Thoracic aorta (tissue), 2 donors: ENCODE data around the gene KIRREL3. TPM values are rescaled to one million over a fixed set of nuclear protein-coding genes. Genes with fewer than 3 reads are reported as not detected.

Experiments
- ATAC-seq: fragments of 150-250 bp; one replicate; pipeline ENCODE4 v1.8.0; 2017; ENCODE audit warnings: low read depth; ENCODE audit not compliant: insufficient number of reproducible peaks, low FRiP score
- DNase-seq: peaks from one replicate; pipeline ENCODE4 v3.0.0-alpha.2; 2020; ENCODE audit warnings: low spot score
- H3K27ac ChIP-seq, 2 donors: fragments of 200-600 bp; sonication (generic); 1 replicate in 1 of 2; 2 replicates in 1 of 2; pipeline ENCODE4 v1.5.1; 2016; ENCODE audit warnings: mild to moderate bottlenecking in 2 of 2, moderate library complexity in 2 of 2
- H3K27me3 ChIP-seq: fragments of 200-600 bp; sonication (generic); replicated peaks from 2 replicates; pipeline ENCODE4 v1.6.0; 2016; ENCODE audit warnings: mild to moderate bottlenecking; ENCODE audit not compliant: insufficient read depth
- H3K36me3 ChIP-seq: fragments of 200-600 bp; sonication (generic); one replicate; pipeline ENCODE4 v1.5.1; 2016
- H3K4me1 ChIP-seq, 2 donors: fragments of 200-600 bp; sonication (generic); 1 replicate in 1 of 2; 2 replicates in 1 of 2; pipeline versions ENCODE4 v1.5.1 to v1.6.0; 2016; ENCODE audit warnings: low read depth in 2 of 2, mild to moderate bottlenecking in 1 of 2; ENCODE audit not compliant: control insufficient read depth in 1 of 2
- H3K4me3 ChIP-seq: fragments of 200-600 bp; sonication (generic); 2 replicates; pipeline ENCODE4 v1.5.1; 2016; ENCODE audit warnings: mild to moderate bottlenecking
- H3K9me3 ChIP-seq: fragments of 200-600 bp; sonication (generic); 2 replicates; pipeline ENCODE4 v1.5.1; 2016
- CTCF ChIP-seq: fragments of 200-600 bp; sonication (generic); IDR thresholded peaks from one replicate; pipeline ENCODE4 v1.5.1; 2019; ENCODE audit warnings: antibody characterized with exemption
- total RNA-seq, 2 donors: library from RNA; depleted of rRNA; stranded (reverse); fragments of >200 nt; gene quantifications; one replicate each; pipeline versions ENCODE4 v1.1.0 to v1.2.3, GENCODE V29; 2016

KIRREL3 gene
- total RNA-seq, 2 donors from 2014 or later, result not detected

- Histone ChIP-seq H3K27me3 (no peaks in the 10 kb centered on the region), H3K4me3 (no peak overlapping the region), H3K27ac (no peak overlapping the region), H3K36me3 (no peaks in the 10 kb centered on the region), H3K4me1 (no peaks in the 10 kb centered on the region), H3K9me3 (no peaks in the 10 kb centered on the region)
- no peak for ATAC-seq
- no peak for TF ChIP-seq CTCF
- DNase-seq, result no peak
Observed at GRCh38 chr11:126904520-126904919, 96.0 kb downstream of the KIRREL3 start.

GRCh38 chr11:126901783-126902182 lies 98.8 kb downstream of the KIRREL3 start:
- no peak for DNase-seq
- Histone ChIP-seq H3K4me1 (no peaks in the 10 kb centered on the region), H3K27me3 (no peaks in the 10 kb centered on the region), H3K4me3 (no peak overlapping the region), H3K36me3 (no peaks in the 10 kb centered on the region), H3K9me3 (no peaks in the 10 kb centered on the region), H3K27ac (no peak overlapping the region)
- no peak for TF ChIP-seq CTCF
- no peak for ATAC-seq

GRCh38 chr11:126899961-126900748 lies 100.4 kb downstream of the KIRREL3 start:
- DNase-seq, result no peak
- Histone ChIP-seq H3K36me3 (no peaks in the 10 kb centered on the region), H3K27me3 (no peaks in the 10 kb centered on the region), H3K4me3 (no peak overlapping the region), H3K9me3 (no peaks in the 10 kb centered on the region), H3K27ac (no peak overlapping the region), H3K4me1 (no peaks in the 10 kb centered on the region)
- TF ChIP-seq CTCF, result no peak
- no peak for ATAC-seq

GRCh38 chr11:126898802-126899201 lies 101.8 kb downstream of the KIRREL3 start:
- H3K27ac ChIP-seq, result no peak overlapping the region
- no peak for ATAC-seq
- TF ChIP-seq CTCF, result no peak
- H3K27me3 ChIP-seq, result no peaks in the 10 kb centered on the region
- no peak overlapping the region for H3K4me3 ChIP-seq
- H3K36me3 ChIP-seq, result no peaks in the 10 kb centered on the region
- H3K9me3 ChIP-seq, result no peaks in the 10 kb centered on the region
- no peaks in the 10 kb centered on the region for H3K4me1 ChIP-seq
- DNase-seq, result no peak

- TF ChIP-seq CTCF, result no peak
- no peak overlapping the region for H3K4me3 ChIP-seq
- H3K4me1 ChIP-seq, result no peaks in the 10 kb centered on the region
- H3K9me3 ChIP-seq, result no peaks in the 10 kb centered on the region
- ATAC-seq (no peak), DNase-seq (no peak)
- no peak overlapping the region for H3K27ac ChIP-seq
- no peaks in the 10 kb centered on the region for H3K27me3 ChIP-seq
- H3K36me3 ChIP-seq, result no peaks in the 10 kb centered on the region
Observed at GRCh38 chr11:126897430-126897829, 103.1 kb downstream of the KIRREL3 start.
